ENCODE results near the gene APP.

The APP gene

DNA sequence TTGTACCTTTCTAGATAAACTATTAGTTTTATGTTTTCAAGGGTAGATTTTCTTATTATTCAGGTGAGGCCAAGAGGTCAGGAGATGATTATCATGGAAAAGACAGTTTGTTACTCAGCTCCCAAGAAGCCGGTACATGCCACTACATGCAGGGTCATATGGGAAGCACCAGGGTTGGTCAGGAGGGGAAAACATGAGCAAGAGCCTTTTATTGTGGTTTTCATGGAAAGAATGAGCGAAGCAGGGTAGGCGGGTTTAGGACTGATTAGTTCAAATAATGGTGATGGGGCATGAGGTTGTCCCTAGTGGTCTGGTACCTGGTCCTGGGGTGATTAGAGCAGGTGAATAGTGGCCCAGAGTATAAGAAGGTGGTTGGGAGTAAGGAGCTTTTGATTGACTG lies 189.9 kb downstream of the APP start:
- TF ChIP-seq ZBTB7A (IDR thresholded peaks at IDR 0.05; ENCODE audit: low read depth) = no peak
- no peak for TF ChIP-seq TAF1 (IDR thresholded peaks at IDR 0.05; ENCODE audit: low read depth)
- no peak for TF ChIP-seq TCF12 (IDR thresholded peaks at IDR 0.05; ENCODE audit: low read depth)
- no peak for TF ChIP-seq NFIC (IDR thresholded peaks at IDR 0.05)
- no peak for TF ChIP-seq TEAD4 (IDR thresholded peaks at IDR 0.05)
- TF ChIP-seq EGR1 (IDR thresholded peaks at IDR 0.05) = no peak
- TF ChIP-seq RAD21 (IDR thresholded peaks at IDR 0.05; ENCODE audit: low read depth) = no peak
- no peak for TF ChIP-seq EP300 (IDR thresholded peaks at IDR 0.05; ENCODE audit: borderline replicate concordance)
- TF ChIP-seq, protein P1, sequence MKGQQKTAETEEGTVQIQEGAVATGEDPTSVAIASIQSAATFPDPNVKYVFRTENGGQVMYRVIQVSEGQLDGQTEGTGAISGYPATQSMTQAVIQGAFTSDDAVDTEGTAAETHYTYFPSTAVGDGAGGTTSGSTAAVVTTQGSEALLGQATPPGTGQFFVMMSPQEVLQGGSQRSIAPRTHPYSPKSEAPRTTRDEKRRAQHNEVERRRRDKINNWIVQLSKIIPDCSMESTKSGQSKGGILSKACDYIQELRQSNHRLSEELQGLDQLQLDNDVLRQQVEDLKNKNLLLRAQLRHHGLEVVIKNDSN (IDR thresholded peaks at IDR 0.05) = no peak
- no peak for TF ChIP-seq YY1 (IDR thresholded peaks at IDR 0.05; ENCODE audit: low read depth)
- no peak for TF ChIP-seq REST (IDR thresholded peaks at IDR 0.05; ENCODE audit: low read depth)
- no peak for TF ChIP-seq MAX (IDR thresholded peaks at IDR 0.05)
- TF ChIP-seq CEBPB (IDR thresholded peaks at IDR 0.05) = no peak
- TF ChIP-seq FOXM1 (IDR thresholded peaks at IDR 0.05; ENCODE audit: borderline replicate concordance, low read depth) = no peak
- TF ChIP-seq CREB1 (IDR thresholded peaks at IDR 0.05; ENCODE audit: low read depth) = no peak

- no peak for TF ChIP-seq EP300 (IDR thresholded peaks at IDR 0.05; ENCODE audit: borderline replicate concordance)
- TF ChIP-seq, protein P1 (IDR thresholded peaks at IDR 0.05) = no peak
- TF ChIP-seq RAD21 (IDR thresholded peaks at IDR 0.05; ENCODE audit: low read depth) = no peak
- TF ChIP-seq FOXM1 (IDR thresholded peaks at IDR 0.05; ENCODE audit: borderline replicate concordance, low read depth) = no peak
- no peak for TF ChIP-seq TCF12 (IDR thresholded peaks at IDR 0.05; ENCODE audit: low read depth)
- TF ChIP-seq REST (IDR thresholded peaks at IDR 0.05; ENCODE audit: low read depth) = no peak
- TF ChIP-seq CREB1 (IDR thresholded peaks at IDR 0.05; ENCODE audit: low read depth) = no peak
- TF ChIP-seq NFIC (IDR thresholded peaks at IDR 0.05) = no peak
- no peak for TF ChIP-seq CEBPB (IDR thresholded peaks at IDR 0.05)
- TF ChIP-seq MAX (IDR thresholded peaks at IDR 0.05) = no peak
- TF ChIP-seq TAF1 (IDR thresholded peaks at IDR 0.05; ENCODE audit: low read depth) = no peak
- no peak for TF ChIP-seq ZBTB7A (IDR thresholded peaks at IDR 0.05; ENCODE audit: low read depth)
- no peak for TF ChIP-seq TEAD4 (IDR thresholded peaks at IDR 0.05)
- no peak for TF ChIP-seq YY1 (IDR thresholded peaks at IDR 0.05; ENCODE audit: low read depth)
- TF ChIP-seq EGR1 (IDR thresholded peaks at IDR 0.05) = no peak
These were observed 190.5 kb downstream of the APP start for GRCh38 chr21:25979845-25980616.

- TF ChIP-seq, protein P1 (IDR thresholded peaks at IDR 0.05) = no peak
- no peak for TF ChIP-seq FOXM1 (IDR thresholded peaks at IDR 0.05; ENCODE audit: borderline replicate concordance, low read depth)
- no peak for TF ChIP-seq YY1 (IDR thresholded peaks at IDR 0.05; ENCODE audit: low read depth)
- no peak for TF ChIP-seq TCF12 (IDR thresholded peaks at IDR 0.05; ENCODE audit: low read depth)
- no peak for TF ChIP-seq MAX (IDR thresholded peaks at IDR 0.05)
- TF ChIP-seq EGR1 (IDR thresholded peaks at IDR 0.05) = no peak
- no peak for TF ChIP-seq TAF1 (IDR thresholded peaks at IDR 0.05; ENCODE audit: low read depth)
- no peak for TF ChIP-seq TEAD4 (IDR thresholded peaks at IDR 0.05)
- TF ChIP-seq EP300 (IDR thresholded peaks at IDR 0.05; ENCODE audit: borderline replicate concordance) = no peak
These were observed 193.4 kb downstream of the APP start for GRCh38 chr21:25977068-25977611.

GRCh38 chr21:25974964-25975363 lies 195.6 kb downstream of the APP start:
- TF ChIP-seq TCF12 (IDR thresholded peaks at IDR 0.05; ENCODE audit: low read depth) (no peak), MAX (IDR thresholded peaks at IDR 0.05) (no peak), CREB1 (IDR thresholded peaks at IDR 0.05; ENCODE audit: low read depth) (no peak), ZBTB7A (IDR thresholded peaks at IDR 0.05; ENCODE audit: low read depth) (no peak), TAF1 (IDR thresholded peaks at IDR 0.05; ENCODE audit: low read depth) (no peak), REST (IDR thresholded peaks at IDR 0.05; ENCODE audit: low read depth) (no peak), TEAD4 (IDR thresholded peaks at IDR 0.05) (no peak), FOXM1 (IDR thresholded peaks at IDR 0.05; ENCODE audit: borderline replicate concordance, low read depth) (no peak), CEBPB (IDR thresholded peaks at IDR 0.05) (no peak), RAD21 (IDR thresholded peaks at IDR 0.05; ENCODE audit: low read depth) (no peak), YY1 (IDR thresholded peaks at IDR 0.05; ENCODE audit: low read depth) (no peak), NFIC (IDR thresholded peaks at IDR 0.05) (no peak), EP300 (IDR thresholded peaks at IDR 0.05; ENCODE audit: borderline replicate concordance) (no peak), EGR1 (IDR thresholded peaks at IDR 0.05) (no peak)
- TF ChIP-seq, protein P1 (IDR thresholded peaks at IDR 0.05) = no peak

Measured in Ishikawa (cell line).